MCF 10A (cell line): Measurements from ENCODE around the gene KIAA0319L. TPM values are rescaled to one million over a fixed set of nuclear protein-coding genes. Genes with fewer than 3 reads are reported as not detected.
"Not testable (repeated sequence)": the region's sequence is repeated elsewhere in the genome, so short reads cannot be mapped to it uniquely, and the experiment has no call there.

Experiments
- BruUV-seq: library from RNA; stranded (reverse); fragments of 400-500 nt; replicated peaks from 2 replicates; lab custom pipeline; 2021; lab: Mats Ljungman, UMichigan
- CTCF ChIA-PET: fragments of 300-600 bp; sonication (Branson Sonifier 250); formaldehyde crosslinking; extraction: SDS; loops from one replicate; lab custom pipeline; 2021; ENCODE audit warnings: antibody characterized with exemption, inconsistent platforms; lab: Yijun Ruan, JAX
- POLR2A ChIA-PET: fragments of 300-600, 350-650 bp; sonication (Branson Sonifier 250); formaldehyde crosslinking; extraction: SDS; loops from one replicate; lab custom pipeline; 2020; ENCODE audit warnings: antibody characterized with exemption, inconsistent platforms; lab: Yijun Ruan, JAX
- DNase-seq: peaks from one replicate; pipeline ENCODE4 v3.0.0-alpha.2; 2018; ENCODE audit not compliant: unreplicated experiment
- H3K27ac Mint-ChIP-seq: one replicate; pipeline ENCODE4 v1.8.0; 2022; ENCODE audit warnings: mild to moderate bottlenecking, low read depth, mixed read lengths; ENCODE audit not compliant: unreplicated experiment
- H3K27me3 Mint-ChIP-seq: one replicate; pipeline ENCODE4 v1.8.0; 2022; ENCODE audit warnings: mixed read lengths; ENCODE audit not compliant: insufficient read depth, unreplicated experiment
- H3K36me3 Mint-ChIP-seq: one replicate; pipeline ENCODE4 v1.8.0; 2022; ENCODE audit warnings: mild to moderate bottlenecking, moderate library complexity, mixed read lengths; ENCODE audit not compliant: insufficient read depth, unreplicated experiment
- H3K4me1 Mint-ChIP-seq: one replicate; pipeline ENCODE4 v1.8.0; 2022; ENCODE audit warnings: mixed read lengths; ENCODE audit not compliant: insufficient read depth, unreplicated experiment
- H3K4me3 Mint-ChIP-seq: one replicate; pipeline ENCODE4 v1.8.0; 2022; ENCODE audit warnings: mild to moderate bottlenecking, moderate library complexity, mixed read lengths; ENCODE audit not compliant: unreplicated experiment
- H3K9me3 Mint-ChIP-seq: one replicate; pipeline ENCODE4 v1.8.0; 2022; ENCODE audit warnings: mixed read lengths; ENCODE audit not compliant: unreplicated experiment
- CTCF ChIP-seq: fragments of 200-600 bp; IDR thresholded peaks from one replicate; pipeline ENCODE4 v1.8.0; 2022; ENCODE audit warnings: antibody characterized with exemption, mild to moderate bottlenecking; ENCODE audit not compliant: unreplicated experiment
- intact Hi-C: fragments of 100-400 bp; cut with micrococcal nuclease; formaldehyde crosslinking; loops from 2 replicates; pipeline ENCODE4 v1.14.1; 2022
- total RNA-seq: library from RNA; stranded (reverse); gene quantifications from 2 replicates; pipeline ENCODE4 v1.2.3, GENCODE V29; 2022

Gene KIAA0319L
- total RNA-seq, 1 experiment from 2014 or later = 50.7 TPM

GRCh38 chr1:35586808-35587207 is 29.6 kb upstream of the KIAA0319L start:
- Mint-ChIP-seq H3K9me3 (no peaks in the 10 kb centered on the region), H3K4me1 (no peaks in the 10 kb centered on the region), H3K27me3 (no peaks in the 10 kb centered on the region), H3K36me3 (no peaks in the 10 kb centered on the region), H3K4me3 (no peak overlapping the region), H3K27ac (no peak overlapping the region)
- POLR2A ChIA-PET = no interaction called here
- DNase-seq = no peak
- TF ChIP-seq CTCF = no peak
- no TSS peak for BruUV-seq
- intact Hi-C loops = no loop called here
- CTCF ChIA-PET = interaction anchor here (0.6 to 1.3 kb wide), 2 partner anchors 16 to 188 kb away, joined by 3 to 4 read pairs; no protein-coding TSS in a partner anchor

GRCh38 chr1:35585805-35586204 is 28.6 kb upstream of the KIAA0319L start:
- H3K36me3 Mint-ChIP-seq, H3K4me1 Mint-ChIP-seq, intact Hi-C loops, BruUV-seq, H3K27me3 Mint-ChIP-seq, DNase-seq, H3K27ac Mint-ChIP-seq, H3K9me3 Mint-ChIP-seq, H3K4me3 Mint-ChIP-seq: not testable (repeated sequence)
- ChIA-PET POLR2A (interaction anchor here (0.6 kb wide), 1 partner anchor 19 kb away, joined by 3 read pairs; no protein-coding TSS in a partner anchor), CTCF (interaction anchor here (1.0 to 1.8 kb wide), 4 partner anchors 8 to 189 kb away, joined by 3 to 7 read pairs (median 4); no protein-coding TSS in a partner anchor)

DNA sequence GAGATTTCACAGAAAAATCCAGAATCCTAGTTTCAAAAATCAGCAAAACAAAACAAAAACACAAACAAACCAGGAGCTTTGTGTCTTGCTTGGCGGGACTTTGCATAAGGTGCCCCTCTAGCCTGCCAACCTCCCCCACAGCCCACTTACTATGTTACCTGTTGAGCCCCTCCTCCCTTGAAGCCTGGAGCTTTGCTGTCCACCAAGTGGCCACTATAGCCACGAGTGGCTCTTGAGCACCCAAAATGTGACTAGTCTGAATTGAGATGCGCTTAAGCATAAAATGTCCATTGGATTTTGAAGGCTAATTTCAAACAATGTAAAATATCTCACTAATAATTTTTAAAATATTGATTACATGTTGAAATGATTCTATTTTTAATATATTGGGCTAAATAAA is 28.1 kb upstream of the KIAA0319L start:
- Mint-ChIP-seq H3K9me3 (no peaks in the 10 kb centered on the region), H3K27me3 (no peaks in the 10 kb centered on the region), H3K36me3 (no peaks in the 10 kb centered on the region), H3K4me1 (no peaks in the 10 kb centered on the region), H3K4me3 (no peak overlapping the region), H3K27ac (no peak overlapping the region)
- intact Hi-C loops = no loop called here
- no TSS peak for BruUV-seq
- POLR2A ChIA-PET = interaction anchor here (0.6 kb wide), 1 partner anchor 20 kb away, joined by 3 read pairs; no protein-coding TSS in a partner anchor
- CTCF ChIA-PET = interaction anchor here (0.7 to 1.8 kb wide), 6 partner anchors 9 to 190 kb away, joined by 3 to 7 read pairs (median 3); no protein-coding TSS in a partner anchor
- no peak for TF ChIP-seq CTCF
- no peak for DNase-seq

- CTCF ChIA-PET = interaction anchor here (1.3 to 5.3 kb wide), 2 partner anchors 14 to 145 kb away, joined by 3 to 30 read pairs; no protein-coding TSS in a partner anchor
- POLR2A ChIA-PET = interaction anchor here (0.9 kb wide), 1 partner anchor 24 kb away, joined by 5 read pairs; the partner anchor contains the start of gene NCDN
- H3K4me1 Mint-ChIP-seq, H3K27me3 Mint-ChIP-seq, H3K27ac Mint-ChIP-seq, intact Hi-C loops, H3K9me3 Mint-ChIP-seq, H3K36me3 Mint-ChIP-seq, BruUV-seq, H3K4me3 Mint-ChIP-seq, DNase-seq: not testable (repeated sequence)
Measured at GRCh38 chr1:35581621-35582020, 24.4 kb upstream of the KIAA0319L start.

GRCh38 chr1:35580949-35581388 is 23.8 kb upstream of the KIAA0319L start:
- Mint-ChIP-seq H3K27me3 (no peaks in the 10 kb centered on the region), H3K4me1 (peaks cover 2% of the 10 kb centered on the region), H3K4me3 (no peak overlapping the region), H3K27ac (no peak overlapping the region), H3K36me3 (no peaks in the 10 kb centered on the region), H3K9me3 (no peaks in the 10 kb centered on the region)
- no peak for TF ChIP-seq CTCF
- no peak for DNase-seq
- intact Hi-C loops = no loop called here
- CTCF ChIA-PET = interaction anchor here (0.8 to 5.3 kb wide), 5 partner anchors 13 to 149 kb away, joined by 3 to 30 read pairs (median 3); no protein-coding TSS in a partner anchor
- no TSS peak for BruUV-seq
- POLR2A ChIA-PET = interaction anchor here (0.9 kb wide), 1 partner anchor 23 kb away, joined by 5 read pairs; the partner anchor contains the start of gene NCDN
